Cortex of kidney (tissue), 1 donor: ENCODE measurements around the gene OR10G3.

Experiments
- DNase-seq: peaks from one replicate; lab custom pipeline; 2025; lab: John Stamatoyannopoulos, UW

Gene OR10G3

GRCh38 chr14:21535545-21536417 lies 44.1 kb downstream of the OR10G3 start:
- DNase-seq: no peak

GRCh38 chr14:21534576-21534975 lies 45.3 kb downstream of the OR10G3 start:
- no peak for DNase-seq

GRCh38 chr14:21533294-21533693 lies 46.6 kb downstream of the OR10G3 start:
- DNase-seq: no peak

- no peak for DNase-seq
Observed at GRCh38 chr14:21529515-21529914, 50.4 kb downstream of the OR10G3 start.

- no peak for DNase-seq
Observed at GRCh38 chr14:21528381-21529348, 51.2 kb downstream of the OR10G3 start.

- no peak for DNase-seq
Observed at GRCh38 chr14:21527318-21527679, 52.6 kb downstream of the OR10G3 start.

GRCh38 chr14:21526672-21527317 lies 53.1 kb downstream of the OR10G3 start:
- DNase-seq: no peak

GRCh38 chr14:21525962-21526671 lies 53.8 kb downstream of the OR10G3 start, which contains the start of gene SALL2:
TSS of gene SALL2 (minus strand) at chr14:21526346. CDS start at chr14:21526127, 219 bp downstream.
- DNase-seq: no peak

GRCh38 chr14:21525571-21525961 lies 54.3 kb downstream of the OR10G3 start:
- no peak for DNase-seq

GRCh38 chr14:21524575-21525490 lies 55.0 kb downstream of the OR10G3 start:
- no peak for DNase-seq

GRCh38 chr14:21523203-21523602 lies 56.7 kb downstream of the OR10G3 start:
- no peak for DNase-seq

GRCh38 chr14:21521501-21521900 lies 58.4 kb downstream of the OR10G3 start:
- DNase-seq: no peak

- DNase-seq: no peak
Observed at GRCh38 chr14:21520767-21521166, 59.1 kb downstream of the OR10G3 start.

- DNase-seq: no peak
Observed at GRCh38 chr14:21518725-21519124, 61.2 kb downstream of the OR10G3 start.
